ENCODE results near the gene PLAC1. TPM values are rescaled to one million over a fixed set of nuclear protein-coding genes. Genes with fewer than 3 reads are reported as not detected.

PLAC1 gene
- total and polyA plus RNA-seq, 11 donors = 0.62 TPM; not detected in 10

DNA sequence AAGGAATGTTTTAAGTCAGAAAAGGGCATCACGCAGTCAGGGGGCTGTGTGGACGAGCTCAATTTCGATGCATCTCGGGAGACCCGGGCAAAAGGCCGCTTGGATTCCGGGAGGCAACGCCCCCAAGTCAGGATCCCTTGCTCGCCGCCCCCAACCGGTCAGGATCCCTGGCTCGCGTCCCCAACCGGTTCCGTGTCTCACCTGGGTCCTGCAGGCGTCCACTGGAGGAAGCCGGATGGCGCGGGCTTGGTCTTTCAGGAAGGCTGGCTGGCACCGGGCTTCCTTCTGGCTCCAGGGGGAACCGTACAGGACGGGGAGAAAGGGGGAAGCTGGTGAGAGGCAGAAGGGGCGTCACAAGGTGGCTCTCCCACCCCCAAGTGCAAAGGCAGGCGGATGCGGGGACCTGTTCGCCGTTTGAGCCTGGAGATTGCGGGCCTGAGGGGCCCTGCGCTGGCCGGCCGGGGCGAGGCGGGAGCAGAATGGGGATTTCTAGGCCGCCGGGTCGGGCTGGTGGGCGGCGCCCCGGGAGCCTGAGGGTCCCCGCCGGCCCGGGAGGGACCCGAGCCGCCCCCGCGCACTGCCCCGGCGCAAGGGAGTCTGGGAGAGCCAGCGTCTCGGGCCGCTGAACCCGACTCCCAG, 113.6 kb downstream of the PLAC1 start:
- Histone ChIP-seq H3K4me3 (peak overlapping the region in 11 of 12 donors; percentile 9 to 55 (median 44)), H3K36me3 (no peaks in the 10 kb centered on the region), H3K27me3 (peaks cover 0 to 39% (median 0%) of the 10 kb centered on the region in 9 donors), H3K27ac (peak overlapping the region in 1 of 12 donors; percentile 63), H3K9me3 (no peaks in the 10 kb centered on the region), H3K4me1 (peaks cover 0 to 13% (median 0%) of the 10 kb centered on the region in 12 donors)
- ATAC-seq = peak in 1 of 4 donors; percentile 12
- intact Hi-C loops (cut with DNase I) = no loop called here
- TF ChIP-seq, protein P1, sequence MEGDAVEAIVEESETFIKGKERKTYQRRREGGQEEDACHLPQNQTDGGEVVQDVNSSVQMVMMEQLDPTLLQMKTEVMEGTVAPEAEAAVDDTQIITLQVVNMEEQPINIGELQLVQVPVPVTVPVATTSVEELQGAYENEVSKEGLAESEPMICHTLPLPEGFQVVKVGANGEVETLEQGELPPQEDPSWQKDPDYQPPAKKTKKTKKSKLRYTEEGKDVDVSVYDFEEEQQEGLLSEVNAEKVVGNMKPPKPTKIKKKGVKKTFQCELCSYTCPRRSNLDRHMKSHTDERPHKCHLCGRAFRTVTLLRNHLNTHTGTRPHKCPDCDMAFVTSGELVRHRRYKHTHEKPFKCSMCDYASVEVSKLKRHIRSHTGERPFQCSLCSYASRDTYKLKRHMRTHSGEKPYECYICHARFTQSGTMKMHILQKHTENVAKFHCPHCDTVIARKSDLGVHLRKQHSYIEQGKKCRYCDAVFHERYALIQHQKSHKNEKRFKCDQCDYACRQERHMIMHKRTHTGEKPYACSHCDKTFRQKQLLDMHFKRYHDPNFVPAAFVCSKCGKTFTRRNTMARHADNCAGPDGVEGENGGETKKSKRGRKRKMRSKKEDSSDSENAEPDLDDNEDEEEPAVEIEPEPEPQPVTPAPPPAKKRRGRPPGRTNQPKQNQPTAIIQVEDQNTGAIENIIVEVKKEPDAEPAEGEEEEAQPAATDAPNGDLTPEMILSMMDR (IDR thresholded peaks at IDR 0.05) = no peak
- TF ChIP-seq POLR2A (IDR thresholded peaks at IDR 0.05) = no peak
- peak in 2 of 5 donors; percentile 21 to 30 for DNase-seq
- WGBS, 4 donors = 3 to 44% (median 17%) methylated on average over 29 to 52 of the region's 52 CpGs

DNA sequence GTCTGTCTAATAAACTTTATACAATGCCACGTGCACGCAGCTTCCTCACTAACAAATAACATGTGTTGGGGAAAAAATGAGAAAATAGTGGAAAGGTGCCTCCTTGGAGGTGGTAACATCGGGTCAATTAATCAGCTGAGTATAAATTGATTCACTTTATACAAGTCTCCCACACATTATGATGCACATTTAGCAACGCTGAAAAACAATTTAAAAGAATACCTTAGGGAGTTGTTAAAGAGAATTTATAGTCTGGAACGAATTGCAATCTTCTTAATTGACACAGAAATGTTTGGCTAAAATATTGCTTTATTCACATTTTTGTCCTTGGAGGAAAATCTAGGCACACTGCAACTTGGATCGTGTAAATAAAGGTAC, 114.1 kb downstream of the PLAC1 start:
- Histone ChIP-seq H3K36me3 (no peaks in the 10 kb centered on the region), H3K27ac (peak overlapping the region in 1 of 12 donors; percentile 63), H3K9me3 (no peaks in the 10 kb centered on the region), H3K4me3 (peak overlapping the region in 7 of 12 donors; percentile 38 to 55 (median 45)), H3K4me1 (peaks cover 0 to 13% (median 0%) of the 10 kb centered on the region in 12 donors), H3K27me3 (peaks cover 0 to 34% (median 0%) of the 10 kb centered on the region in 9 donors)
- WGBS, 4 donors = 46 to 53% (median 51%) methylated on average over 6 of the region's 6 CpGs
- TF ChIP-seq, protein P1 (IDR thresholded peaks at IDR 0.05) = no peak
- TF ChIP-seq POLR2A (IDR thresholded peaks at IDR 0.05) = no peak
- ATAC-seq = no peak
- DNase-seq = no peak
- intact Hi-C loops (cut with DNase I) = no loop called here

DNA sequence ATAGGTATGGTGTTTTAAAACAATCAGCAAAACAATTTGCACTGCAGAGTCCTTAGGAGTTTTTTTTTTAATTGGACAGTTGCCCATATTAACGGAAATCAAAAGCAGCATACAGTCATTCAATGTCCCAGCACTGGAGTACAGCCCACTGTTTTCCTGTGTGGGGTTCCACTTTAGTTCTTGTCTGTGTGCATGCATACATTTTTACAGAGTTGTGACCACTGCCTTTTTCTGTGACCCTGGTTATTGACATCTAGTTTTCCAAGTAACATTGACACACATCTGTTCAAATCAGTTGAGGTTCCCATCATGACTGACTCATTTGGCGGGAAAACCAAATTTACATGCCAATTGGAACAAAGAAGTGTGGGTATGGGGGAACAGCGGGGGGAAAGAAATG, 115.0 kb downstream of the PLAC1 start:
- intact Hi-C loops (cut with DNase I) = no loop called here
- ATAC-seq (peak in 2 of 4 donors; percentile 28 to 58), DNase-seq (no peak)

DNA sequence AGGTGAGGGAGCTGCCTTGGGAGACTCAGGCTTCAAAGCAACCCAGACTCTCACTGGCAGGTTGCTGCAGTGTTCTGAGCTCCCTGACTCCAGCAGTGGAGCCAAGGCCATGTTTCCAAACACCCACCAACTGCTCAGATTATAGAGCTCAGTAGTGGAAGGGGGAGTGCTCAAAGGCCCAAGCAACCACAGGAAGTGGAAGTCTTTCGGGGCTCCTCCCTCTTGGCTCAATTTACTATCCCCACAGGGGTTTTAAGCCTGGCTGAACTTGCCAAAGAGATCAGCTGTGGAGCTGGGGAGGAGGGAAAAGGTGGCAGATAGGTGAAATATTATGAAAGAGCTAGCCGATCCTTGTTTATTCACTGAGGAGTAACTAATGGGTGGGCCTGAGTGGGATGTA, 115.8 kb downstream of the PLAC1 start:
- TF ChIP-seq, protein P1 (IDR thresholded peaks at IDR 0.05) = no peak
- no peak for TF ChIP-seq POLR2A (IDR thresholded peaks at IDR 0.05)
- DNase-seq (peak in 3 of 5 donors; percentile 25 to 33 (median 25)), ATAC-seq (peak in 3 of 4 donors; percentile 40 to 71 (median 66))
- no peaks in the 10 kb centered on the region for H3K9me3 ChIP-seq
- intact Hi-C loops (cut with DNase I) = no loop called here
- 40 to 66% (median 43%) methylated on average over 2 of the region's 2 CpGs for WGBS, 4 donors
- H3K27me3 ChIP-seq = peaks cover 0 to 34% (median 0%) of the 10 kb centered on the region in 9 donors
- H3K27ac ChIP-seq = no peak overlapping the region
- H3K36me3 ChIP-seq = no peaks in the 10 kb centered on the region
- H3K4me1 ChIP-seq = peaks cover 0 to 17% (median 1%) of the 10 kb centered on the region in 12 donors
- no peak overlapping the region for H3K4me3 ChIP-seq

More for the DNA sequence above, 115.0 kb downstream of the PLAC1 start:
- H3K27ac ChIP-seq = no peak overlapping the region
- H3K4me3 ChIP-seq = no peak overlapping the region
- H3K36me3 ChIP-seq = no peaks in the 10 kb centered on the region
- H3K4me1 ChIP-seq = peaks cover 0 to 13% (median 0%) of the 10 kb centered on the region in 12 donors
- no peaks in the 10 kb centered on the region for H3K9me3 ChIP-seq
- WGBS, 4 donors = 35 to 63% (median 55%) methylated on average over 3 of the region's 3 CpGs
- H3K27me3 ChIP-seq = peaks cover 0 to 34% (median 0%) of the 10 kb centered on the region in 9 donors
- TF ChIP-seq POLR2A (IDR thresholded peaks at IDR 0.05) = no peak
- TF ChIP-seq, protein P1 (IDR thresholded peaks at IDR 0.05) = no peak
